ENCODE data around the gene KIF11. TPM values are rescaled to one million over a fixed set of nuclear protein-coding genes. Genes with fewer than 3 reads are reported as not detected.

The KIF11 gene
- total and polyA plus RNA-seq, 4 experiments from 2014 or later, result 0.87 to 2.1 (median 1.5) TPM

GRCh38 chr10:92689663-92690210 lies 96.8 kb downstream of the KIF11 start, which contains the start of gene HHEX:
HHEX (plus strand) TSS chr10:92689955; CDS start chr10:92689987, 32 bp downstream.
- H3K27ac Mint-ChIP-seq, result peak within 1 kb of the TSS in 4 of 7 donors; percentile 13 to 84 (median 56)
- CTCF ChIA-PET (ENCODE audit: partially characterized antibody), result no interaction called here
- H3K36me3 Mint-ChIP-seq, result peaks cover 0 to 1% of the 10 kb centered on the region in 2 donors
- POLR2A ChIA-PET (ENCODE audit: partially characterized antibody), result interaction anchor here (0.5 to 1.4 kb wide), 4 partner anchors 9 to 779 kb away, joined by 4 to 9 read pairs (median 4); partner anchors contain the start of gene EXOC6
- H3K27me3 Mint-ChIP-seq, result peaks cover 29 to 42% of the 10 kb centered on the region in 2 donors
- Histone ChIP-seq H3K27ac (ENCODE audit: low read depth, low read length) (no peak within 1 kb of the TSS), H3K4me3 (ENCODE audit: low read length in 2 of 2) (peak within 1 kb of the TSS; percentile 43 to 47), H3K27me3 (ENCODE audit: insufficient read depth, low read length) (peaks cover 37% of the 10 kb centered on the region), H3K9me3 (ENCODE audit: control insufficient read depth in 1 of 2, low read length in 2 of 2) (no peaks in the 10 kb centered on the region), H3K36me3 (ENCODE audit: insufficient read depth, low read length) (no peaks in the 10 kb centered on the region), H3K4me1 (ENCODE audit: insufficient read depth, low read length) (peaks cover 25% of the 10 kb centered on the region)
- peak in 2 of 5 donors; percentile 15 to 29 for DNase-seq
- H3K9me3 Mint-ChIP-seq, result peaks cover 0 to 8% (median 2%) of the 10 kb centered on the region in 8 donors
- peaks cover 9 to 33% (median 26%) of the 10 kb centered on the region in 4 donors for H3K4me1 Mint-ChIP-seq
- H3K4me3 Mint-ChIP-seq, result peak within 1 kb of the TSS; percentile 77 to 91 (median 86)
- intact Hi-C loops (cut with micrococcal nuclease), result loop anchor here (5.0 to 10.0 kb wide), 2 partner anchors 97 to 155 kb away; partner anchors contain the start of genes EXOC6 and KIF11

GRCh38 chr10:92690211-92690914 lies 97.4 kb downstream of the KIF11 start:
- H3K36me3 Mint-ChIP-seq, result peaks cover 0 to 1% of the 10 kb centered on the region in 2 donors
- H3K4me1 ChIP-seq (ENCODE audit: insufficient read depth, low read length), result peaks cover 25% of the 10 kb centered on the region
- no peaks in the 10 kb centered on the region for H3K9me3 ChIP-seq (ENCODE audit: control insufficient read depth in 1 of 2, low read length in 2 of 2)
- intact Hi-C loops (cut with micrococcal nuclease), result loop anchor here (5.0 to 10.0 kb wide), 2 partner anchors 98 to 154 kb away; partner anchors contain the start of genes EXOC6 and KIF11
- H3K4me3 ChIP-seq (ENCODE audit: low read length in 2 of 2), result peak overlapping the region; percentile 43 to 47
- peak overlapping the region in 2 of 7 donors; percentile 70 to 84 for H3K27ac Mint-ChIP-seq
- peak overlapping the region; percentile 76 to 91 (median 84) for H3K4me3 Mint-ChIP-seq
- no peak overlapping the region for H3K27ac ChIP-seq (ENCODE audit: low read depth, low read length)
- peaks cover 37% of the 10 kb centered on the region for H3K27me3 ChIP-seq (ENCODE audit: insufficient read depth, low read length)
- peaks cover 0 to 5% (median 0%) of the 10 kb centered on the region in 8 donors for H3K9me3 Mint-ChIP-seq
- no peaks in the 10 kb centered on the region for H3K36me3 ChIP-seq (ENCODE audit: insufficient read depth, low read length)
- H3K4me1 Mint-ChIP-seq, result peaks cover 9 to 33% (median 26%) of the 10 kb centered on the region in 4 donors
- H3K27me3 Mint-ChIP-seq, result peaks cover 28 to 46% of the 10 kb centered on the region in 2 donors
- ChIA-PET POLR2A (ENCODE audit: partially characterized antibody) (interaction anchor here (0.5 to 1.4 kb wide), 5 partner anchors 8 to 780 kb away, joined by 3 to 9 read pairs (median 4); partner anchors contain the start of gene EXOC6), CTCF (ENCODE audit: partially characterized antibody) (interaction anchor here (0.7 to 0.9 kb wide), 2 partner anchors 46 to 153 kb away, joined by 3 read pairs; no protein-coding TSS in a partner anchor)
- peak; percentile 43 to 67 (median 51) for DNase-seq

- Mint-ChIP-seq H3K4me1 (peaks cover 9 to 33% (median 26%) of the 10 kb centered on the region in 4 donors), H3K9me3 (peaks cover 0 to 5% (median 0%) of the 10 kb centered on the region in 8 donors), H3K36me3 (peaks cover 0 to 1% of the 10 kb centered on the region in 2 donors), H3K27me3 (peaks cover 30 to 46% of the 10 kb centered on the region in 2 donors), H3K27ac (peak overlapping the region in 2 of 7 donors; percentile 70 to 84), H3K4me3 (peak overlapping the region; percentile 76 to 91 (median 84))
- no peaks in the 10 kb centered on the region for H3K9me3 ChIP-seq (ENCODE audit: control insufficient read depth in 1 of 2, low read length in 2 of 2)
- no peak for DNase-seq
- POLR2A ChIA-PET (ENCODE audit: partially characterized antibody), result interaction anchor here (0.9 to 1.4 kb wide), 3 partner anchors 95 to 158 kb away, joined by 3 to 5 read pairs (median 4); partner anchors contain the start of gene EXOC6
- intact Hi-C loops (cut with micrococcal nuclease), result loop anchor here (5.0 to 10.0 kb wide), 2 partner anchors 99 to 154 kb away; partner anchors contain the start of genes EXOC6 and KIF11
- H3K4me3 ChIP-seq (ENCODE audit: low read length in 2 of 2), result peak overlapping the region; percentile 43 to 47
- H3K4me1 ChIP-seq (ENCODE audit: insufficient read depth, low read length), result peaks cover 25% of the 10 kb centered on the region
- no peaks in the 10 kb centered on the region for H3K36me3 ChIP-seq (ENCODE audit: insufficient read depth, low read length)
- H3K27me3 ChIP-seq (ENCODE audit: insufficient read depth, low read length), result peaks cover 37% of the 10 kb centered on the region
- CTCF ChIA-PET (ENCODE audit: partially characterized antibody), result interaction anchor here (0.7 to 0.9 kb wide), 2 partner anchors 47 to 153 kb away, joined by 3 read pairs; no protein-coding TSS in a partner anchor
- H3K27ac ChIP-seq (ENCODE audit: low read depth, low read length), result no peak overlapping the region
Measured at GRCh38 chr10:92690915-92691590, 98.1 kb downstream of the KIF11 start.

- Mint-ChIP-seq H3K4me3 (peak overlapping the region; percentile 39 to 91 (median 80)), H3K36me3 (peaks cover 0 to 1% of the 10 kb centered on the region in 2 donors), H3K4me1 (peaks cover 9 to 33% (median 26%) of the 10 kb centered on the region in 4 donors), H3K27ac (peak overlapping the region in 1 of 7 donors; percentile 84), H3K27me3 (peaks cover 34 to 52% of the 10 kb centered on the region in 2 donors), H3K9me3 (peaks cover 0 to 5% (median 0%) of the 10 kb centered on the region in 8 donors)
- no peaks in the 10 kb centered on the region for H3K36me3 ChIP-seq (ENCODE audit: insufficient read depth, low read length)
- H3K4me3 ChIP-seq (ENCODE audit: low read length in 2 of 2), result peak overlapping the region in 1 of 2 donors; percentile 3
- H3K27me3 ChIP-seq (ENCODE audit: insufficient read depth, low read length), result peaks cover 37% of the 10 kb centered on the region
- H3K9me3 ChIP-seq (ENCODE audit: control insufficient read depth in 1 of 2, low read length in 2 of 2), result no peaks in the 10 kb centered on the region
- CTCF ChIA-PET (ENCODE audit: partially characterized antibody), result no interaction called here
- POLR2A ChIA-PET (ENCODE audit: partially characterized antibody), result no interaction called here
- intact Hi-C loops (cut with micrococcal nuclease), result loop anchor here (5.0 to 10.0 kb wide), 2 partner anchors 99 to 153 kb away; partner anchors contain the start of genes EXOC6 and KIF11
- no peak overlapping the region for H3K27ac ChIP-seq (ENCODE audit: low read depth, low read length)
- DNase-seq, result peak in 1 of 5 donors; percentile 7
- H3K4me1 ChIP-seq (ENCODE audit: insufficient read depth, low read length), result peaks cover 25% of the 10 kb centered on the region
Measured at GRCh38 chr10:92691591-92692079, 98.7 kb downstream of the KIF11 start.

- Mint-ChIP-seq H3K4me3 (peak overlapping the region; percentile 2 to 91 (median 72)), H3K9me3 (peaks cover 0 to 5% (median 0%) of the 10 kb centered on the region in 8 donors), H3K27ac (peak overlapping the region in 2 of 7 donors; percentile 19 to 84), H3K27me3 (peaks cover 32 to 57% of the 10 kb centered on the region in 2 donors), H3K36me3 (peaks cover 0 to 1% of the 10 kb centered on the region in 2 donors), H3K4me1 (peaks cover 9 to 33% (median 26%) of the 10 kb centered on the region in 4 donors)
- Histone ChIP-seq H3K27ac (ENCODE audit: low read depth, low read length) (no peak overlapping the region), H3K4me3 (ENCODE audit: low read length in 2 of 2) (peak overlapping the region in 1 of 2 donors; percentile 29), H3K4me1 (ENCODE audit: insufficient read depth, low read length) (peaks cover 25% of the 10 kb centered on the region), H3K27me3 (ENCODE audit: insufficient read depth, low read length) (peaks cover 39% of the 10 kb centered on the region), H3K9me3 (ENCODE audit: control insufficient read depth in 1 of 2, low read length in 2 of 2) (no peaks in the 10 kb centered on the region), H3K36me3 (ENCODE audit: insufficient read depth, low read length) (no peaks in the 10 kb centered on the region)
- intact Hi-C loops (cut with micrococcal nuclease), result loop anchor here (5.0 to 10.0 kb wide), 2 partner anchors 100 to 153 kb away; partner anchors contain the start of genes EXOC6 and KIF11
- POLR2A ChIA-PET (ENCODE audit: partially characterized antibody), result no interaction called here
- CTCF ChIA-PET (ENCODE audit: partially characterized antibody), result no interaction called here
- no peak for DNase-seq
Measured at GRCh38 chr10:92692080-92692671, 99.2 kb downstream of the KIF11 start.

Data from CD4-positive, alpha-beta memory T cell (primary cell).